Spleen (tissue), 11 donors: ENCODE measurements around the gene ATP8A2. TPM values are rescaled to one million over a fixed set of nuclear protein-coding genes. Genes with fewer than 3 reads are reported as not detected.
A peak's percentile ranks its signal among the peaks of the same experiment; 100 is the strongest.

Experiments used
- DNase-seq: peaks from one replicate; pipeline ENCODE4 v3.0.0-alpha.2; 2020
- H3K27ac ChIP-seq, 8 donors: fragments of 200-600 bp; sonication (generic) in 7 of 8; 1 replicate in 4 of 8; 2 replicates in 4 of 8; pipeline versions ENCODE4 v1.5.0 to v1.8.0; 2016 to 2021; ENCODE audit warnings: inconsistent platforms in 4 of 8, mild to moderate bottlenecking in 4 of 8, moderate library complexity in 1 of 8
- H3K27me3 ChIP-seq, 7 donors: fragments of 200-600 bp; sonication (generic) in 6 of 7; replicated peaks in 1 of 7; 1 replicate in 4 of 7; 2 replicates in 3 of 7; pipeline versions ENCODE4 v1.5.0 to v1.8.0; 2016 to 2021; ENCODE audit warnings: inconsistent platforms in 3 of 7, mild to moderate bottlenecking in 1 of 7
- H3K36me3 ChIP-seq, 6 donors: fragments of 200-600 bp; sonication (generic) in 5 of 6; 1 replicate in 4 of 6; 2 replicates in 2 of 6; pipeline versions ENCODE4 v1.5.0 to v1.8.0; 2016 to 2021; ENCODE audit warnings: inconsistent platforms in 2 of 6
- H3K4me1 ChIP-seq, 6 donors: fragments of 200-600 bp; sonication (generic) in 5 of 6; 1 replicate in 3 of 6; 2 replicates in 3 of 6; pipeline versions ENCODE4 v1.5.0 to v1.8.0; 2016 to 2021; ENCODE audit warnings: inconsistent platforms in 3 of 6
- H3K4me3 ChIP-seq, 8 donors: fragments of 200-600 bp; sonication (generic) in 7 of 8; 1 replicate in 4 of 8; 2 replicates in 4 of 8; pipeline versions ENCODE4 v1.5.0 to v1.8.0; 2016 to 2021; ENCODE audit warnings: inconsistent platforms in 4 of 8, mild to moderate bottlenecking in 4 of 8, moderate library complexity in 2 of 8
- H3K9me3 ChIP-seq, 8 donors: fragments of 200-600 bp; sonication (generic) in 7 of 8; 1 replicate in 4 of 8; 2 replicates in 4 of 8; pipeline versions ENCODE4 v1.5.0 to v1.8.0; 2016 to 2021; ENCODE audit warnings: inconsistent platforms in 4 of 8
- POLR2A ChIP-seq, 3 donors: fragments of 450-650 bp; IDR thresholded peaks; one replicate each; pipeline ENCODE4 v1.5.1; 2017; ENCODE audit warnings: antibody characterized with exemption in 3 of 3, mild to moderate bottlenecking in 1 of 3
- POLR2AphosphoS5 ChIP-seq, 3 donors: sonication (generic); formaldehyde crosslinking; IDR thresholded peaks; one replicate each; pipeline ENCODE4 v1.5.1; 2017; ENCODE audit warnings: antibody characterized with exemption in 3 of 3
- WGBS, 5 donors: extraction: QIAGEN DNeasy Blood & Tissue Kit in 3 of 5; methylation state at CpG; one replicate each; pipeline versions ENCODE4 v1.1.5 to v1.1.7; 2013 to 2018; 5-methylcytosine and 5-hydroxymethylcytosine counted together
- intact Hi-C: fragments of 100-400 bp; cut with DNase I; formaldehyde crosslinking; loops from one replicate; pipeline ENCODE4 v1.15.0; 2023; ENCODE audit warnings: low total_unique reads
- polyA plus RNA-seq, 3 donors: library from polyadenylated mRNA; stranded (reverse); fragments of 200-250 nt; gene quantifications; one replicate each; pipeline ENCODE4 v1.2.1, GENCODE V29; 2013
- total RNA-seq, 7 donors: library from RNA; depleted of rRNA in 3 of 7; stranded (reverse); fragments of >200 nt in 3 of 7; fragmentation: NEBNext Ultra II Directional in 4 of 7; extraction: Animal tissue kit (Norgen Biotek cat#: 25700) in 4 of 7; gene quantifications; one replicate each; pipeline versions ENCODE4 v1.1.0 to v1.2.1, GENCODE V29; 2016 to 2021
- TF ChIP-seq, protein P1 (sequence below), 11 experiments: fragments of 200-600 bp in 7 of 11; fragments of 450-650 bp in 4 of 11; sonication (generic) in 4 of 11; IDR thresholded peaks in 8 of 11; conservative IDR thresholded peaks in 3 of 11; 1 replicate in 7 of 11; 2 replicates in 4 of 11; pipeline versions ENCODE4 v1.4.0 to v1.8.0; 2016 to 2021; ENCODE audit warnings: antibody characterized with exemption in 11 of 11, inconsistent platforms in 4 of 11, mild to moderate bottlenecking in 1 of 11
- donor health status: healthy with polysubstance abuse.
- donor health status: DM: no; HTN: no; CAD: no; lungs with moderate emphysema.
- donor health status: DM: no; HTN: no; CAD: no.
- donor health status: Bipolar disorder and iron deficiency.
- donor health status: healthy.
- donor health status: DM: no; HTN: no; CAD: no.
- donor health status: DM: yes; HTN: yes; CAD: no.

The ATP8A2 gene
- total and polyA plus RNA-seq, 10 donors = 0.09 to 0.46 (median 0.25) TPM

DNA sequence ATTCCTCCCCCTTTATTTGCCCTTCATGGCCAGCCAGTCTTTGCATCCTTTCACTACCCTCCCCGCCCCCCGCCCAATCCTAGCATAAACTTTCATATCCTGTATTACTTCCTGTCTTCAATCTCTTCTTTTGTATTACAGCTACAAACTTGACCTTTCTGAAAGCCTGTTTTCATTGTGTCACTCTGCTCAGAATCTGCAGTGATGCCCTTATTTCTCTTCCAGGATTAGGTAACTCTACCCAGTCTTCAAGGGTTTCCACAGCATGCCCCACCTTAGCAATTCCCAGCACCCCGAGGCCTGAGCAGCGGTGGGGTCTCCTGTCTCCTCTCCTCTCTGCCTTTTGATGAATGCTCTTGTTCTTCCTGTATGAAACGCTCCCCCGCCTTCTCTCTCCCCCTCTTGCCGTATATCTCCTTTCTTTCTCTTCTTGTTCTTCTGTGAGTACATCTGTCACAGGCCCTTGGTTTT lies 534.5 kb downstream of the ATP8A2 start:
- TF ChIP-seq POLR2A (IDR thresholded peaks at IDR 0.05) (no peak), POLR2AphosphoS5 (IDR thresholded peaks at IDR 0.05) (no peak)
- TF ChIP-seq, protein P1, sequence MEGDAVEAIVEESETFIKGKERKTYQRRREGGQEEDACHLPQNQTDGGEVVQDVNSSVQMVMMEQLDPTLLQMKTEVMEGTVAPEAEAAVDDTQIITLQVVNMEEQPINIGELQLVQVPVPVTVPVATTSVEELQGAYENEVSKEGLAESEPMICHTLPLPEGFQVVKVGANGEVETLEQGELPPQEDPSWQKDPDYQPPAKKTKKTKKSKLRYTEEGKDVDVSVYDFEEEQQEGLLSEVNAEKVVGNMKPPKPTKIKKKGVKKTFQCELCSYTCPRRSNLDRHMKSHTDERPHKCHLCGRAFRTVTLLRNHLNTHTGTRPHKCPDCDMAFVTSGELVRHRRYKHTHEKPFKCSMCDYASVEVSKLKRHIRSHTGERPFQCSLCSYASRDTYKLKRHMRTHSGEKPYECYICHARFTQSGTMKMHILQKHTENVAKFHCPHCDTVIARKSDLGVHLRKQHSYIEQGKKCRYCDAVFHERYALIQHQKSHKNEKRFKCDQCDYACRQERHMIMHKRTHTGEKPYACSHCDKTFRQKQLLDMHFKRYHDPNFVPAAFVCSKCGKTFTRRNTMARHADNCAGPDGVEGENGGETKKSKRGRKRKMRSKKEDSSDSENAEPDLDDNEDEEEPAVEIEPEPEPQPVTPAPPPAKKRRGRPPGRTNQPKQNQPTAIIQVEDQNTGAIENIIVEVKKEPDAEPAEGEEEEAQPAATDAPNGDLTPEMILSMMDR (IDR thresholded peaks at IDR 0.05 in 8 of 11, conservative IDR thresholded peaks at IDR 0.05 in 3 of 11) = no peak
- Histone ChIP-seq H3K4me3 (no peak overlapping the region), H3K9me3 (no peaks in the 10 kb centered on the region), H3K27ac (peak overlapping the region in 7 of 8 donors; percentile 5 to 65 (median 57)), H3K36me3 (no peaks in the 10 kb centered on the region), H3K27me3 (no peaks in the 10 kb centered on the region), H3K4me1 (peaks cover 4 to 42% (median 29%) of the 10 kb centered on the region in 6 donors)
- intact Hi-C loops = no loop called here
- DNase-seq = no peak
- WGBS, 5 donors = 20 to 30% (median 24%) methylated on average over 7 of the region's 7 CpGs

DNA sequence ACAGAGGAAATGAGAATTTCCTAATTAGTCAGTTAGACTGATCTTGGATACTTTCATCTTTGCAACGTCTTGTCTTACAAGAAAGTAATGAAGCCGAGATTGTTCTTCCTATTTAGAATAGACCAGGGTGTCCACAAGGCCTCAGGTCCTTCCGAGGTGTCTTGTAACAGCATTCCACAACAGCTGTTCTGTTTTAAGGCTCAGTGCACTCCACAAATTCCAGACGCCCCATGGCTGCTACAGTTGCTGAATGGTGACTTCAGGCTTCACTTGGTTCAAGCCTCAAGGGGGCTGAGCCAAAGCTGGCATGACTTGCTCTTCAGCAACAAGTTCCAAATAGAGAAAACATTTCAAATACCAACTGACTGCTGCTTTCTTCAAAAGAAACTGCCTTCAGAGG lies 536.6 kb downstream of the ATP8A2 start:
- no peak for DNase-seq
- intact Hi-C loops = no loop called here
- no peaks in the 10 kb centered on the region for H3K27me3 ChIP-seq
- no peak overlapping the region for H3K27ac ChIP-seq
- H3K9me3 ChIP-seq = no peaks in the 10 kb centered on the region
- 74 to 84% (median 81%) methylated on average over 4 of the region's 4 CpGs for WGBS, 5 donors
- H3K4me3 ChIP-seq = no peak overlapping the region
- H3K36me3 ChIP-seq = no peaks in the 10 kb centered on the region
- TF ChIP-seq, protein P1 (IDR thresholded peaks at IDR 0.05 in 8 of 11, conservative IDR thresholded peaks at IDR 0.05 in 3 of 11) = no peak
- TF ChIP-seq POLR2AphosphoS5 (IDR thresholded peaks at IDR 0.05) (no peak), POLR2A (IDR thresholded peaks at IDR 0.05) (no peak)
- H3K4me1 ChIP-seq = peaks cover 4 to 23% (median 18%) of the 10 kb centered on the region in 6 donors

DNA sequence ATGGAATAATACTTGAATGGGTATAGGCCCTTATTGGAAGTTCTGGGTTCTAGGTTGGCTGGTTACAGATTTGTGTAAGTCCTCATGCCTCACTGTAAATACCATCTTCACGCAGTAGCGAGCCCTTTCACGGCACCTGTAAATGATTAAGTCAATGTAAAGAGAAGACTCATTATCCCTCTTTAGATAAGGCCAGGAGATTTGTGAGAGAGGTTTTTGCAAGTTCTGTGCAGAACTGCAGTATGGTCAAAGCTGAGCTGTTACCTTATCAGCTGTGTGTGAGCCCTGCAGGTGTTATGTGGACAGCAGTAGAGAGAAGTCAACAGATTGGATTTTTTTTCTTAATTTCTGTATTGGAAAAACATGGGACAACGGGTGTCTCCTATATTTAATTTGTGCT lies 538.5 kb downstream of the ATP8A2 start:
- H3K4me1 ChIP-seq = peaks cover 4 to 19% (median 16%) of the 10 kb centered on the region in 6 donors
- 85 to 89% (median 88%) methylated on average over 4 of the region's 4 CpGs for WGBS, 5 donors

DNA sequence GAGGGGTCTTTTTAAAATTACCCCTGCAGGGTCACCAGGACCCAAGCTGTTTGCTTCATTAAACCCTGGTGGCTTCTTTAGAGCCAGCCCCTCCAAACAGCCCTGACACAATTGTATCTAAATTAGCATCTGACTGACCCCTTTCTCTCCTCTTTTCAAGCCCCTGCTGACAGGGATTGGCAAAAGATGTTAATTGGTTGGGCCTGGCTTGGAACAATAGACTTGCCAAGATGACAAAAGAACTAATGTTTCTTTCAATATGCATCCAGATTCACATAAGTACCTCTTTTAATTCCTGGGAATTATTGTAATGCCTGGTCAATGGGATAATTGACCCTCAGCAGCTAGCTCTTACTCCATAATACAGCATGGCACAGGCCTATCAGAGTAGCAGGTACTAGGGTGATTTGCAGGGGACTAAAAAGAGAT lies 539.2 kb downstream of the ATP8A2 start:
- H3K36me3 ChIP-seq = no peaks in the 10 kb centered on the region
- no peak for TF ChIP-seq POLR2A (IDR thresholded peaks at IDR 0.05)
- no peak overlapping the region for H3K27ac ChIP-seq
- no peaks in the 10 kb centered on the region for H3K27me3 ChIP-seq
- no peak for DNase-seq
- peaks cover under 1 to 11% (median 9%) of the 10 kb centered on the region in 6 donors for H3K4me1 ChIP-seq
- H3K4me3 ChIP-seq = no peak overlapping the region
- H3K9me3 ChIP-seq = no peaks in the 10 kb centered on the region
- intact Hi-C loops = no loop called here

More for the DNA sequence above, 538.5 kb downstream of the ATP8A2 start:
- H3K4me3 ChIP-seq = no peak overlapping the region
- H3K9me3 ChIP-seq = no peaks in the 10 kb centered on the region
- H3K27ac ChIP-seq = no peak overlapping the region
- no peaks in the 10 kb centered on the region for H3K27me3 ChIP-seq
- no peak for TF ChIP-seq POLR2A (IDR thresholded peaks at IDR 0.05)
- no peak for TF ChIP-seq POLR2AphosphoS5 (IDR thresholded peaks at IDR 0.05)
- TF ChIP-seq, protein P1 (IDR thresholded peaks at IDR 0.05 in 8 of 11, conservative IDR thresholded peaks at IDR 0.05 in 3 of 11) = no peak
- no peaks in the 10 kb centered on the region for H3K36me3 ChIP-seq
- no peak for DNase-seq
- intact Hi-C loops = no loop called here

DNA sequence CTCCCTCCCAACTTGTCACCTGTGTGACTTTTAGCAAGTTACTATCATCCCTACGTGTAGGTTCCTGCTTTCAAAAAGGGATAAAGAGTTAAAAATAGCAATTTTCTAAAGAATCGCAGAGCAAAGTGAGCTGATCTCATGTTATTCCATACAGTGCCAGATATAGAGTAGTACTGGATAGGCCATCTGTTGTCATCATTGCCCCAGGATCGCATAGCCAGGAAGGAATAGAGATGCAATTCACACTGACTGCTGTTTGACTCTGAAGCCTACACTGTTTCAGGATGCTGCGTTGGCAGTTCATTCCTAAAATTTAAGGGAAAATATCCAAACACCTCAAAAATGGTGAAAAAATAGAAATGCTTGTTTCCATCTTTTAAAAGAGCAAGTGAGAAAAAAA lies 541.2 kb downstream of the ATP8A2 start:
- 87 to 91% (median 89%) methylated on average over 4 of the region's 4 CpGs for WGBS, 5 donors
- Histone ChIP-seq H3K27me3 (no peaks in the 10 kb centered on the region), H3K36me3 (no peaks in the 10 kb centered on the region), H3K4me3 (no peak overlapping the region), H3K27ac (no peak overlapping the region), H3K4me1 (no peaks in the 10 kb centered on the region), H3K9me3 (no peaks in the 10 kb centered on the region)
- intact Hi-C loops = no loop called here
- no peak for DNase-seq
- TF ChIP-seq, protein P1 (IDR thresholded peaks at IDR 0.05 in 8 of 11, conservative IDR thresholded peaks at IDR 0.05 in 3 of 11) = no peak
- TF ChIP-seq POLR2AphosphoS5 (IDR thresholded peaks at IDR 0.05) = no peak
- TF ChIP-seq POLR2A (IDR thresholded peaks at IDR 0.05) = no peak
